SK-N-SH (cell line): ENCODE results near the gene DNAJC5. TPM values are rescaled to one million over a fixed set of nuclear protein-coding genes. Genes with fewer than 3 reads are reported as not detected.

Experiments used
- CTCF ChIA-PET: fragments of 300-600, 350-600 bp; formaldehyde crosslinking; extraction: SDS; loops from one replicate; lab custom pipeline; 2021; lab: Yijun Ruan, JAX
- POLR2A ChIA-PET: fragments of 350-600 bp; sonication (Branson Sonifier 250); formaldehyde crosslinking; extraction: SDS; loops from one replicate; lab custom pipeline; 2020; ENCODE audit warnings: antibody characterized with exemption, inconsistent platforms; lab: Yijun Ruan, JAX
- DNase-seq: peaks from one replicate; pipeline ENCODE4 v3.0.0; 2012
- H2AFZ ChIP-seq: fragments of 200-600 bp; sonication (generic); 2 replicates; pipeline ENCODE4 v1.8.1; 2016; ENCODE audit warnings: antibody characterized with exemption, mild to moderate bottlenecking, low read depth
- H3F3A ChIP-seq: fragments of 200-600 bp; sonication (generic); replicated peaks from 2 replicates; pipeline ENCODE3; 2016; ENCODE audit warnings: antibody characterized with exemption, mild to moderate bottlenecking; ENCODE audit not compliant: insufficient read depth
- H3K27ac ChIP-seq, 2 experiments: fragments of 200-500 bp in 1 of 2; fragments of 200-600 bp in 1 of 2; sonication (Bioruptor generic) in 1 of 2; sonication (generic), shearing (Covaris generic) in 1 of 2; 2 replicates each; pipeline versions ENCODE4 v1.5.1 to v1.6.1; 2014 to 2016; ENCODE audit warnings: low read depth in 2 of 2, inconsistent platforms in 1 of 2, low read length in 1 of 2, mild to moderate bottlenecking in 1 of 2, mixed read lengths in 1 of 2
- H3K27me3 ChIP-seq: fragments of 200-600 bp; sonication (generic), shearing (Covaris generic); 2 replicates; pipeline ENCODE4 v1.6.1; 2016; ENCODE audit warnings: mixed run types; ENCODE audit not compliant: insufficient read depth
- H3K36me3 ChIP-seq, 2 experiments: fragments of 200-500 bp in 1 of 2; fragments of 200-600 bp in 1 of 2; sonication (Bioruptor generic) in 1 of 2; sonication (generic) in 1 of 2; replicated peaks in 1 of 2; 2 replicates each; pipeline versions ENCODE3 to v1.5.1; 2014 to 2016; ENCODE audit warnings: low read length in 1 of 2, mild to moderate bottlenecking in 1 of 2; ENCODE audit not compliant: insufficient read depth in 2 of 2, control insufficient read depth in 1 of 2
- H3K4me1 ChIP-seq, 2 experiments: fragments of 200-500 bp in 1 of 2; fragments of 200-600 bp in 1 of 2; sonication (Bioruptor generic) in 1 of 2; sonication (generic), shearing (Covaris generic) in 1 of 2; 2 replicates each; pipeline versions ENCODE4 v1.5.1 to v1.6.1; 2014 to 2016; ENCODE audit warnings: low read depth in 1 of 2, low read length in 1 of 2, mixed run types in 1 of 2; ENCODE audit not compliant: insufficient read depth in 2 of 2, control insufficient read depth in 1 of 2
- H3K4me2 ChIP-seq: fragments of 200-600 bp; sonication (generic), shearing (Covaris generic); 2 replicates; pipeline ENCODE4 v1.6.1; 2017; ENCODE audit warnings: mixed run types
- H3K4me3 ChIP-seq, 2 experiments: fragments of 200-500 bp in 1 of 2; fragments of 200-600 bp in 1 of 2; sonication (Bioruptor generic) in 1 of 2; sonication (generic), shearing (Covaris generic) in 1 of 2; 2 replicates each; pipeline versions ENCODE4 v1.5.1 to v1.8.1; 2014 to 2016; ENCODE audit warnings: low read depth in 2 of 2, inconsistent platforms in 1 of 2, low read length in 1 of 2, mild to moderate bottlenecking in 1 of 2, mixed read lengths in 1 of 2, moderate library complexity in 1 of 2
- H3K79me2 ChIP-seq: fragments of 200-600 bp; sonication (generic); 2 replicates; pipeline ENCODE4 v1.8.1; 2017; ENCODE audit warnings: mild to moderate bottlenecking; ENCODE audit not compliant: insufficient read depth
- H3K9ac ChIP-seq: fragments of 200-600 bp; sonication (generic); 2 replicates; pipeline ENCODE4 v1.6.1; 2017; ENCODE audit warnings: mixed run types
- H3K9me2 ChIP-seq: fragments of 200-600 bp; sonication (generic); 2 replicates; pipeline ENCODE4 v1.6.1; 2017; ENCODE audit warnings: mixed run types
- H3K9me3 ChIP-seq: fragments of 200-600 bp; sonication (generic); 2 replicates; pipeline ENCODE4 v1.6.1; 2017; ENCODE audit warnings: mixed run types, mild to moderate bottlenecking, moderate library complexity
- H4K20me1 ChIP-seq: fragments of 200-600 bp; sonication (generic); 2 replicates; pipeline ENCODE4 v1.6.1; 2017; ENCODE audit warnings: mild to moderate bottlenecking, mixed run types; ENCODE audit not compliant: insufficient read depth
- EZH2phosphoT487 ChIP-seq: fragments of 200-600 bp; sonication (generic); IDR thresholded peaks from 2 replicates; pipeline ENCODE4 v1.6.1; 2017; ENCODE audit warnings: low read depth, mixed run types, mild to moderate bottlenecking, antibody characterized with exemption, moderate library complexity, borderline replicate concordance
- FOSL2 ChIP-seq: IDR thresholded peaks from 2 replicates; pipeline ENCODE4 v1.4.0; 2012; ENCODE audit warnings: low read depth, mild to moderate bottlenecking, moderate library complexity, borderline replicate concordance
- FOXJ3 ChIP-seq: sonication (generic); formaldehyde crosslinking; IDR thresholded peaks from 2 replicates; pipeline ENCODE4 v1.5.1; 2020; ENCODE audit warnings: mild to moderate bottlenecking, missing genetic modification reagents
- FOXM1 ChIP-seq: IDR thresholded peaks from 2 replicates; pipeline ENCODE4 v1.4.0; 2012; ENCODE audit warnings: low read depth, mild to moderate bottlenecking
- GATA2 ChIP-seq: sonication (generic); formaldehyde crosslinking; IDR thresholded peaks from 2 replicates; pipeline ENCODE4 v1.5.0; 2020; ENCODE audit warnings: mild to moderate bottlenecking, missing genetic modification reagents
- JUND ChIP-seq: IDR thresholded peaks from 2 replicates; pipeline ENCODE4 v1.4.0; 2012
- NFIC ChIP-seq: IDR thresholded peaks from 2 replicates; pipeline ENCODE4 v1.4.0; 2012; ENCODE audit warnings: borderline replicate concordance
- RCOR1 ChIP-seq: fragments of 150-350 bp; IDR thresholded peaks from 2 replicates; pipeline ENCODE4 v1.6.1; 2017; ENCODE audit warnings: antibody characterized with exemption, low read length
- RFX5 ChIP-seq: IDR thresholded peaks from 2 replicates; pipeline ENCODE4 v1.6.1; 2012; ENCODE audit warnings: mild to moderate bottlenecking, improper control_type of control experiment, low read length
- SIN3A ChIP-seq: IDR thresholded peaks from 2 replicates; pipeline ENCODE4 v1.6.1; 2012; ENCODE audit warnings: low read depth, mild to moderate bottlenecking, low read length, moderate library complexity, borderline replicate concordance
- SMC3 ChIP-seq: IDR thresholded peaks from 2 replicates; pipeline ENCODE4 v1.6.1; 2012; ENCODE audit warnings: low read depth, low read length, improper control_type of control experiment
- TAF1 ChIP-seq: IDR thresholded peaks from 2 replicates; pipeline ENCODE4 v1.6.1; 2012; ENCODE audit warnings: low read depth, mild to moderate bottlenecking, low read length, moderate library complexity, borderline replicate concordance
- TEAD4 ChIP-seq: IDR thresholded peaks from 2 replicates; pipeline ENCODE4 v1.4.0; 2012; ENCODE audit warnings: mild to moderate bottlenecking, borderline replicate concordance; ENCODE audit not compliant: insufficient read depth
- YY1 ChIP-seq: IDR thresholded peaks from 2 replicates; pipeline ENCODE4 v1.4.0; 2012; ENCODE audit warnings: low read depth, mild to moderate bottlenecking
- WGBS: methylation state at CpG from one replicate; pipeline ENCODE4 v1.1.6; 2017; ENCODE audit warnings: low lambda C conversion rate; 5-methylcytosine and 5-hydroxymethylcytosine counted together
- polyA plus RNA-seq, 3 experiments: library from polyadenylated mRNA; depleted of rRNA; stranded (reverse); fragments of >200 nt; gene quantifications; 2 replicates each; pipeline ENCODE4 v1.2.3, GENCODE V29; 2012
- TF ChIP-seq, protein P1 (sequence below): fragments of 200-600 bp; sonication (generic); IDR thresholded peaks from 2 replicates; pipeline ENCODE4 v1.6.1; 2017; ENCODE audit warnings: antibody characterized with exemption, mild to moderate bottlenecking, moderate library complexity
- TF ChIP-seq, protein P2 (sequence below): IDR thresholded peaks from 2 replicates; pipeline ENCODE4; 2012
- TF ChIP-seq, protein P3 (sequence below): IDR thresholded peaks from 2 replicates; pipeline ENCODE4 v1.4.0; 2012; ENCODE audit warnings: low read depth, borderline replicate concordance
- TF ChIP-seq, protein P4 (sequence below): IDR thresholded peaks from 2 replicates; pipeline ENCODE4 v1.6.1; 2012; ENCODE audit warnings: mild to moderate bottlenecking, low read depth, low read length, moderate library complexity

Gene DNAJC5
- polyA plus RNA-seq, 1 of the 3 experiments (the other 2 are of a cell fraction) = 24.2 TPM

DNA sequence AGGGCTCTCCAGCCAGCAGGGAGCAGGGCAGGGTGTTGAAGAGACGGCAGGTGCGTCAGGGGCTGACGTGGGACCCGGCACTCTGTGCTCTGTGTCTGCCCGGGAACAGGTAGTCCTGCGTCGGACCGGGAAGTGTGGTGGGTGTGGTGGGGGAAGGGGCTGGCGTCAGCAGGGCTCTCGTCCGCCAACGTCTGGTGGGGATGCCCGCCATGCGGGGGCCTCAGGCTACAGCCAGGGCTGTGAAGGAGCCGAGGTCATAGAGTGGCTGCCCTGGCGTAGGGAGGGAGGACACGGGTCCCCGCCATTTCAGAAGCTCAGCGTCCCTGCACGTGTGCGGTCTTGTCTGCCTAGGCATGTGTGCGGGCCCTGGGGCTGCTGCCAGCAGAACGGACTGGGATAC, 25.3 kb downstream of the DNAJC5 start:
- Histone ChIP-seq H3K4me2 (no peak overlapping the region), H3K9ac (no peak overlapping the region), H3K4me3 (no peak overlapping the region), H3K4me1 (no peaks in the 10 kb centered on the region), H3K36me3 (peaks cover 0 to 7% of the 10 kb centered on the region in 2 experiments), H2AFZ (no peak overlapping the region), H3K9me2 (no peaks in the 10 kb centered on the region), H3F3A (no peaks in the 10 kb centered on the region), H3K79me2 (peaks cover 86% of the 10 kb centered on the region), H3K27me3 (no peaks in the 10 kb centered on the region), H3K9me3 (no peaks in the 10 kb centered on the region)
- DNase-seq = no peak
- WGBS = 93% methylated on average over 22 of the region's 23 CpGs
- POLR2A ChIA-PET = no interaction called here
- CTCF ChIA-PET = no interaction called here
- no peak for TF ChIP-seq SMC3
- no peak for TF ChIP-seq SIN3A
- TF ChIP-seq YY1 = no peak
- TF ChIP-seq EZH2phosphoT487 = no peak
- TF ChIP-seq, protein P1, sequence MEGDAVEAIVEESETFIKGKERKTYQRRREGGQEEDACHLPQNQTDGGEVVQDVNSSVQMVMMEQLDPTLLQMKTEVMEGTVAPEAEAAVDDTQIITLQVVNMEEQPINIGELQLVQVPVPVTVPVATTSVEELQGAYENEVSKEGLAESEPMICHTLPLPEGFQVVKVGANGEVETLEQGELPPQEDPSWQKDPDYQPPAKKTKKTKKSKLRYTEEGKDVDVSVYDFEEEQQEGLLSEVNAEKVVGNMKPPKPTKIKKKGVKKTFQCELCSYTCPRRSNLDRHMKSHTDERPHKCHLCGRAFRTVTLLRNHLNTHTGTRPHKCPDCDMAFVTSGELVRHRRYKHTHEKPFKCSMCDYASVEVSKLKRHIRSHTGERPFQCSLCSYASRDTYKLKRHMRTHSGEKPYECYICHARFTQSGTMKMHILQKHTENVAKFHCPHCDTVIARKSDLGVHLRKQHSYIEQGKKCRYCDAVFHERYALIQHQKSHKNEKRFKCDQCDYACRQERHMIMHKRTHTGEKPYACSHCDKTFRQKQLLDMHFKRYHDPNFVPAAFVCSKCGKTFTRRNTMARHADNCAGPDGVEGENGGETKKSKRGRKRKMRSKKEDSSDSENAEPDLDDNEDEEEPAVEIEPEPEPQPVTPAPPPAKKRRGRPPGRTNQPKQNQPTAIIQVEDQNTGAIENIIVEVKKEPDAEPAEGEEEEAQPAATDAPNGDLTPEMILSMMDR = no peak
- no peak for TF ChIP-seq TAF1
- no peak for TF ChIP-seq GATA2 (CRISPR knock-in tag)
- TF ChIP-seq TEAD4 = no peak
- no peak for TF ChIP-seq JUND
- TF ChIP-seq RFX5 = no peak
- no peak for TF ChIP-seq NFIC
- no peak for TF ChIP-seq FOSL2
- TF ChIP-seq, protein P2, sequence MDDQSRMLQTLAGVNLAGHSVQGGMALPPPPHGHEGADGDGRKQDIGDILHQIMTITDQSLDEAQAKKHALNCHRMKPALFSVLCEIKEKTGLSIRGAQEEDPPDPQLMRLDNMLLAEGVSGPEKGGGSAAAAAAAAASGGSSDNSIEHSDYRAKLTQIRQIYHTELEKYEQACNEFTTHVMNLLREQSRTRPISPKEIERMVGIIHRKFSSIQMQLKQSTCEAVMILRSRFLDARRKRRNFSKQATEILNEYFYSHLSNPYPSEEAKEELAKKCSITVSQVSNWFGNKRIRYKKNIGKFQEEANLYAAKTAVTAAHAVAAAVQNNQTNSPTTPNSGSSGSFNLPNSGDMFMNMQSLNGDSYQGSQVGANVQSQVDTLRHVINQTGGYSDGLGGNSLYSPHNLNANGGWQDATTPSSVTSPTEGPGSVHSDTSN = no peak
- no peak for TF ChIP-seq FOXJ3
- no peak for TF ChIP-seq RCOR1
- no peak for TF ChIP-seq FOXM1
- TF ChIP-seq, protein P3, sequence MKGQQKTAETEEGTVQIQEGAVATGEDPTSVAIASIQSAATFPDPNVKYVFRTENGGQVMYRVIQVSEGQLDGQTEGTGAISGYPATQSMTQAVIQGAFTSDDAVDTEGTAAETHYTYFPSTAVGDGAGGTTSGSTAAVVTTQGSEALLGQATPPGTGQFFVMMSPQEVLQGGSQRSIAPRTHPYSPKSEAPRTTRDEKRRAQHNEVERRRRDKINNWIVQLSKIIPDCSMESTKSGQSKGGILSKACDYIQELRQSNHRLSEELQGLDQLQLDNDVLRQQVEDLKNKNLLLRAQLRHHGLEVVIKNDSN = no peak
- TF ChIP-seq, protein P4, sequence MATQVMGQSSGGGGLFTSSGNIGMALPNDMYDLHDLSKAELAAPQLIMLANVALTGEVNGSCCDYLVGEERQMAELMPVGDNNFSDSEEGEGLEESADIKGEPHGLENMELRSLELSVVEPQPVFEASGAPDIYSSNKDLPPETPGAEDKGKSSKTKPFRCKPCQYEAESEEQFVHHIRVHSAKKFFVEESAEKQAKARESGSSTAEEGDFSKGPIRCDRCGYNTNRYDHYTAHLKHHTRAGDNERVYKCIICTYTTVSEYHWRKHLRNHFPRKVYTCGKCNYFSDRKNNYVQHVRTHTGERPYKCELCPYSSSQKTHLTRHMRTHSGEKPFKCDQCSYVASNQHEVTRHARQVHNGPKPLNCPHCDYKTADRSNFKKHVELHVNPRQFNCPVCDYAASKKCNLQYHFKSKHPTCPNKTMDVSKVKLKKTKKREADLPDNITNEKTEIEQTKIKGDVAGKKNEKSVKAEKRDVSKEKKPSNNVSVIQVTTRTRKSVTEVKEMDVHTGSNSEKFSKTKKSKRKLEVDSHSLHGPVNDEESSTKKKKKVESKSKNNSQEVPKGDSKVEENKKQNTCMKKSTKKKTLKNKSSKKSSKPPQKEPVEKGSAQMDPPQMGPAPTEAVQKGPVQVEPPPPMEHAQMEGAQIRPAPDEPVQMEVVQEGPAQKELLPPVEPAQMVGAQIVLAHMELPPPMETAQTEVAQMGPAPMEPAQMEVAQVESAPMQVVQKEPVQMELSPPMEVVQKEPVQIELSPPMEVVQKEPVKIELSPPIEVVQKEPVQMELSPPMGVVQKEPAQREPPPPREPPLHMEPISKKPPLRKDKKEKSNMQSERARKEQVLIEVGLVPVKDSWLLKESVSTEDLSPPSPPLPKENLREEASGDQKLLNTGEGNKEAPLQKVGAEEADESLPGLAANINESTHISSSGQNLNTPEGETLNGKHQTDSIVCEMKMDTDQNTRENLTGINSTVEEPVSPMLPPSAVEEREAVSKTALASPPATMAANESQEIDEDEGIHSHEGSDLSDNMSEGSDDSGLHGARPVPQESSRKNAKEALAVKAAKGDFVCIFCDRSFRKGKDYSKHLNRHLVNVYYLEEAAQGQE = no peak
- TF ChIP-seq, all 33 proteins: peak for 0
- Histone ChIP-seq H3K27ac (no peak overlapping the region), H4K20me1 (peaks cover 27% of the 10 kb centered on the region)
